Measurements from ENCODE around the gene PCBD2. TPM values are rescaled to one million over a fixed set of nuclear protein-coding genes. Genes with fewer than 3 reads are reported as not detected.
"Not testable (repeated sequence)": the region's sequence is repeated elsewhere in the genome, so short reads cannot be mapped to it uniquely, and the experiment has no call there.

Gene PCBD2
- polyA plus RNA-seq (2011; rRNA removed) (13.3 and 13.6 TPM in 2 replicates), polyA plus RNA-seq (2017; fragmentation: RNase III; extraction: RNeasy Plus Mini Kit Qiagen cat#74134 plus additional on column Dnase treatment) (9.5 to 10.9 TPM (median 10.2 TPM) in 3 replicates), polyA minus RNA-seq (2011; rRNA and poly(A)+ RNA removed) (4.2 and 4.8 TPM in 2 replicates)
- 8.2 and 9.2 TPM in 2 replicates for polyA plus RNA-seq (2012; cell fraction: cytosol; rRNA removed)
- polyA plus RNA-seq (2012; cell fraction: nucleus; rRNA removed), result 4.4 and 7.0 TPM in 2 replicates

DNA sequence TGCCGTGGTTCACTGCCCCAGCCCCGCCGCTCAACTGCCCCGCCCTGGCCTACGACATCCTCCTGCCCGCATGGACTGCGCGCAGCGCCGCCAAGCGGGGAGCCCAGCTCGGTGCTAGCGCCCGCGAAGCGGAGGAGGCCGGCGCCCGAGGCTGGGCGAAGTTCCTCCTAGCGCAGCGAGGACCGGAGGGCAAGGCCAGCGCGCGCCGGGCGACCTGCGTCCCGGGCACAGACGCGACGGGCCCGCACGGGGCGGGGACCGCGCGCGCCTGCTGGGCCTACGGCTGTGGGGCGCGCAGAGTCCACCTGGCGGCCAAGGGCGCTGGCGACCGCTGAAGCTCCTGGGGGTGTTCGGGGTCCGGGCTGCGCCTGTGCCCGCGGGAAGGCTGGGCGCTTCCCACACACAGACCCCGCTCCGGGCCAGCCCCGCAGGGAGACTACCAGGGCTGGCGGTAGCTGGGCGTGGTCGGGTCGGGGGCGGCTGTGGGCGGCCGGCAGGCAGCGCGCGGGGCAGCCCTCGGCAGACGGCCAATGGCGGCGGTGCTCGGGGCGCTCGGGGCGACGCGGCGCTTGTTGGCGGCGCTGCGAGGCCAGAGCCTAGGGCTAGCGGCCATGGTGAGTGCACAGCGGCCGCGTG is at the start of gene PCBD2:
PCBD2 (plus strand) TSS at position 522 of the 636 bp plus-strand sequence; CDS start at position 531, 9 bp downstream.
- 0% methylated on average over 20 of the region's 84 CpGs for WGBS (ENCODE audit: missing lambda C conversion rate)
- CTCF ChIA-PET, result interaction anchor here (0.6 to 2.8 kb wide), 62 partner anchors 9 to 700 kb away, joined by 3 to 32 read pairs (median 4); partner anchors contain the start of genes CAMLG and TXNDC15

DNA sequence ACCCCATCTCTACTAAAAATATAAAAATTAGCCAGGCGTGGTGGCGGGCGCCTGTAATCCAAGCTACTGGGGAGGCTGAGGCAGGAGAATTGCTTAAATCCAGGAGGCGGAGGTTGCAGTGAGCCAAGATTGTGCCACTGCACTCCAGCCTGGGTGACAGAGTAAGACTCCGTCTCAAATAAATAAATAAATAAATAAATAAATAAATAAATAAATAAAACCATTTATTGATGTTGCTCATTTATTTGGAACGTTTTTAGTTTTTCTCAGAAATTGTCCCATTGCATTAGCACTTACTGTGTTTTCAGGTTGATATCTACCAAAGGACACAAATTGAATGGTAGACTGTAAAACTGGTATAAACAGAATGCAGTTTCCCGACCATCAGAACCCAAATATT is 48.5 kb upstream of the PCBD2 start:
- TF ChIP-seq ZC3H11A (IDR thresholded peaks at IDR 0.05), result peak; percentile 76
- CTCF ChIA-PET, result interaction anchor here (0.9 kb wide), 1 partner anchor 11 kb away, joined by 3 read pairs; the partner anchor contains the start of gene C5orf24
- H3K9me3 ChIP-seq; H3K4me3 ChIP-seq; H3K4me2 ChIP-seq; POLR2A ChIA-PET; DNase-seq (ENCODE audit: low read depth in 1 of 2, low spot score in 1 of 2); ATAC-seq; FAIRE-seq; H3K27ac ChIP-seq; H3K4me1 ChIP-seq: not testable (repeated sequence)
- WGBS (ENCODE audit: missing lambda C conversion rate), result 82% methylated on average over 7 of the region's 7 CpGs

More for the DNA sequence above, at the start of gene PCBD2:
- Histone ChIP-seq H3K9me3 (no peaks in the 10 kb centered on the region), H3K4me2 (peak within 1 kb of the TSS; percentile 91), H3K4me1 (peaks cover 7% of the 10 kb centered on the region; the same call in 1 of the 3 replicates), H3K27ac (peak within 1 kb of the TSS; percentile 94 to 98), H3K4me3 (peak within 1 kb of the TSS; percentile 74)
- DNase-seq (ENCODE audit: low read depth in 1 of 2, low spot score in 1 of 2) (peak; percentile 83 to 94), FAIRE-seq (no peak), ATAC-seq (peak; percentile 89 to 92)
- peak; percentile 47; the same call in 1 of the 2 replicates for TF ChIP-seq RFX5 (IDR thresholded peaks at IDR 0.05)
- TF ChIP-seq GATA3 (IDR thresholded peaks at IDR 0.05; ENCODE audit: borderline replicate concordance), result peak; percentile 19; the same call in 1 of the 2 replicates
- TF ChIP-seq, protein P1, sequence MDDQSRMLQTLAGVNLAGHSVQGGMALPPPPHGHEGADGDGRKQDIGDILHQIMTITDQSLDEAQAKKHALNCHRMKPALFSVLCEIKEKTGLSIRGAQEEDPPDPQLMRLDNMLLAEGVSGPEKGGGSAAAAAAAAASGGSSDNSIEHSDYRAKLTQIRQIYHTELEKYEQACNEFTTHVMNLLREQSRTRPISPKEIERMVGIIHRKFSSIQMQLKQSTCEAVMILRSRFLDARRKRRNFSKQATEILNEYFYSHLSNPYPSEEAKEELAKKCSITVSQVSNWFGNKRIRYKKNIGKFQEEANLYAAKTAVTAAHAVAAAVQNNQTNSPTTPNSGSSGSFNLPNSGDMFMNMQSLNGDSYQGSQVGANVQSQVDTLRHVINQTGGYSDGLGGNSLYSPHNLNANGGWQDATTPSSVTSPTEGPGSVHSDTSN (IDR thresholded peaks at IDR 0.05), result 0 out of 2 replicates have a peak, but pooled peaks have one; percentile 20
- TF ChIP-seq, protein P2, sequence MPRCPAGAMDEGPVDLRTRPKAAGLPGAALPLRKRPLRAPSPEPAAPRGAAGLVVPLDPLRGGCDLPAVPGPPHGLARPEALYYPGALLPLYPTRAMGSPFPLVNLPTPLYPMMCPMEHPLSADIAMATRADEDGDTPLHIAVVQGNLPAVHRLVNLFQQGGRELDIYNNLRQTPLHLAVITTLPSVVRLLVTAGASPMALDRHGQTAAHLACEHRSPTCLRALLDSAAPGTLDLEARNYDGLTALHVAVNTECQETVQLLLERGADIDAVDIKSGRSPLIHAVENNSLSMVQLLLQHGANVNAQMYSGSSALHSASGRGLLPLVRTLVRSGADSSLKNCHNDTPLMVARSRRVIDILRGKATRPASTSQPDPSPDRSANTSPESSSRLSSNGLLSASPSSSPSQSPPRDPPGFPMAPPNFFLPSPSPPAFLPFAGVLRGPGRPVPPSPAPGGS (IDR thresholded peaks at IDR 0.05), result peak; percentile 69; the same call in 2 of the 3 replicates
- TF ChIP-seq ZNF302 (CRISPR knock-in tag; IDR thresholded peaks at IDR 0.05), result no peak
- peak; percentile 92 for TF ChIP-seq MYC (IDR thresholded peaks at IDR 0.05; ENCODE audit: borderline replicate concordance, low read length)
- peak; percentile 91 to 96 for TF ChIP-seq JUN (IDR thresholded peaks at IDR 0.05)
- no peak for TF ChIP-seq SREBF2 (IDR thresholded peaks at IDR 0.05)
- TF ChIP-seq, protein P3, sequence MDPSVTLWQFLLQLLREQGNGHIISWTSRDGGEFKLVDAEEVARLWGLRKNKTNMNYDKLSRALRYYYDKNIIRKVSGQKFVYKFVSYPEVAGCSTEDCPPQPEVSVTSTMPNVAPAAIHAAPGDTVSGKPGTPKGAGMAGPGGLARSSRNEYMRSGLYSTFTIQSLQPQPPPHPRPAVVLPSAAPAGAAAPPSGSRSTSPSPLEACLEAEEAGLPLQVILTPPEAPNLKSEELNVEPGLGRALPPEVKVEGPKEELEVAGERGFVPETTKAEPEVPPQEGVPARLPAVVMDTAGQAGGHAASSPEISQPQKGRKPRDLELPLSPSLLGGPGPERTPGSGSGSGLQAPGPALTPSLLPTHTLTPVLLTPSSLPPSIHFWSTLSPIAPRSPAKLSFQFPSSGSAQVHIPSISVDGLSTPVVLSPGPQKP (IDR thresholded peaks at IDR 0.05; ENCODE audit: low read depth, low read length), result no peak
- peak; percentile 77; the same call in 1 of the 2 replicates for TF ChIP-seq PHF8 (IDR thresholded peaks at IDR 0.05; ENCODE audit: borderline replicate concordance, low read depth)
- TF ChIP-seq RAD21 (conservative IDR thresholded peaks at IDR 0.05 in 1 of 2, IDR thresholded peaks at IDR 0.05 in 1 of 2), result peak; percentile 57 to 78
- TF ChIP-seq, protein P4, sequence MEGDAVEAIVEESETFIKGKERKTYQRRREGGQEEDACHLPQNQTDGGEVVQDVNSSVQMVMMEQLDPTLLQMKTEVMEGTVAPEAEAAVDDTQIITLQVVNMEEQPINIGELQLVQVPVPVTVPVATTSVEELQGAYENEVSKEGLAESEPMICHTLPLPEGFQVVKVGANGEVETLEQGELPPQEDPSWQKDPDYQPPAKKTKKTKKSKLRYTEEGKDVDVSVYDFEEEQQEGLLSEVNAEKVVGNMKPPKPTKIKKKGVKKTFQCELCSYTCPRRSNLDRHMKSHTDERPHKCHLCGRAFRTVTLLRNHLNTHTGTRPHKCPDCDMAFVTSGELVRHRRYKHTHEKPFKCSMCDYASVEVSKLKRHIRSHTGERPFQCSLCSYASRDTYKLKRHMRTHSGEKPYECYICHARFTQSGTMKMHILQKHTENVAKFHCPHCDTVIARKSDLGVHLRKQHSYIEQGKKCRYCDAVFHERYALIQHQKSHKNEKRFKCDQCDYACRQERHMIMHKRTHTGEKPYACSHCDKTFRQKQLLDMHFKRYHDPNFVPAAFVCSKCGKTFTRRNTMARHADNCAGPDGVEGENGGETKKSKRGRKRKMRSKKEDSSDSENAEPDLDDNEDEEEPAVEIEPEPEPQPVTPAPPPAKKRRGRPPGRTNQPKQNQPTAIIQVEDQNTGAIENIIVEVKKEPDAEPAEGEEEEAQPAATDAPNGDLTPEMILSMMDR (IDR thresholded peaks at IDR 0.05), result peak; percentile 96
- 0 out of 2 replicates have a peak, but pooled peaks have one; percentile 21 for TF ChIP-seq MAZ (IDR thresholded peaks at IDR 0.05; ENCODE audit: borderline replicate concordance, low read depth, low read length)
- no peak for TF ChIP-seq ZFP36 (IDR thresholded peaks at IDR 0.05; ENCODE audit: borderline replicate concordance, partially characterized antibody)
- TF ChIP-seq SMC3 (IDR thresholded peaks at IDR 0.05), result peak; percentile 75
- TF ChIP-seq, protein P5, sequence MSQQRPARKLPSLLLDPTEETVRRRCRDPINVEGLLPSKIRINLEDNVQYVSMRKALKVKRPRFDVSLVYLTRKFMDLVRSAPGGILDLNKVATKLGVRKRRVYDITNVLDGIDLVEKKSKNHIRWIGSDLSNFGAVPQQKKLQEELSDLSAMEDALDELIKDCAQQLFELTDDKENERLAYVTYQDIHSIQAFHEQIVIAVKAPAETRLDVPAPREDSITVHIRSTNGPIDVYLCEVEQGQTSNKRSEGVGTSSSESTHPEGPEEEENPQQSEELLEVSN (IDR thresholded peaks at IDR 0.05; ENCODE audit: borderline replicate concordance, low read depth), result peak; percentile 52
- TF ChIP-seq, protein P6, sequence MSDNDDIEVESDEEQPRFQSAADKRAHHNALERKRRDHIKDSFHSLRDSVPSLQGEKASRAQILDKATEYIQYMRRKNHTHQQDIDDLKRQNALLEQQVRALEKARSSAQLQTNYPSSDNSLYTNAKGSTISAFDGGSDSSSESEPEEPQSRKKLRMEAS (IDR thresholded peaks at IDR 0.05), result peak; percentile 94
- peak; percentile 65 for TF ChIP-seq POLR2A (IDR thresholded peaks at IDR 0.05; ENCODE audit: low read length)
- POLR2A ChIA-PET, result interaction anchor here (0.6 to 2.2 kb wide), 14 partner anchors 9 to 728 kb away, joined by 3 to 20 read pairs (median 8); partner anchors contain the start of genes C5orf24, CAMLG, DDX46 and SKP1

Data from A549 (cell line).